Left ventricle myocardium inferior (tissue), 1 donor: ENCODE measurements around the gene NHERF1. TPM values are rescaled to one million over a fixed set of nuclear protein-coding genes. Genes with fewer than 3 reads are reported as not detected.

Experiments used
- DNase-seq: peaks from one replicate; pipeline ENCODE4 v3.0.0-alpha.2; 2020
- H3K27ac ChIP-seq: fragments of 200-600 bp; replicated peaks from 2 replicates; pipeline ENCODE4 v1.8.0; 2021
- H3K27me3 ChIP-seq: fragments of 200-600 bp; 2 replicates; pipeline ENCODE4 v1.8.0; 2021; ENCODE audit warnings: low read depth
- H3K36me3 ChIP-seq: fragments of 200-600 bp; 2 replicates; pipeline ENCODE4 v1.8.0; 2021
- H3K4me1 ChIP-seq: fragments of 200-600 bp; 2 replicates; pipeline ENCODE4 v1.8.0; 2021
- H3K4me3 ChIP-seq: fragments of 200-600 bp; 2 replicates; pipeline ENCODE4 v1.8.0; 2021; ENCODE audit warnings: mild to moderate bottlenecking, moderate library complexity
- H3K9me3 ChIP-seq: fragments of 200-600 bp; replicated peaks from 2 replicates; pipeline ENCODE4 v1.8.0; 2021
- CTCF ChIP-seq: fragments of 200-600 bp; IDR thresholded peaks from 2 replicates; pipeline ENCODE4 v1.8.0; 2021; ENCODE audit warnings: antibody characterized with exemption, mild to moderate bottlenecking, borderline replicate concordance
- intact Hi-C: fragments of 100-400 bp; cut with micrococcal nuclease; formaldehyde crosslinking; loops from one replicate; pipeline ENCODE4 v1.11.0; 2022
- total RNA-seq: library from RNA; stranded (reverse); fragmentation: NEBNext Ultra II Directional; extraction: Animal tissue kit (Norgen Biotek cat#: 25700); gene quantifications from one replicate; pipeline ENCODE4 v1.2.1, GENCODE V29; 2021
- donor health status: DM: no; HTN: yes; CAD: no; lungs with severe emphysema.

Gene NHERF1
- total RNA-seq, 1 donor from 2014 or later, result 11.3 TPM

- no peak for TF ChIP-seq CTCF
- Histone ChIP-seq H3K27ac (no peak overlapping the region), H3K4me3 (no peak overlapping the region), H3K9me3 (no peaks in the 10 kb centered on the region), H3K27me3 (no peaks in the 10 kb centered on the region), H3K4me1 (peaks cover 8% of the 10 kb centered on the region), H3K36me3 (peaks cover 22% of the 10 kb centered on the region)
- intact Hi-C loops, result loop anchor here (5.0 kb wide), 2 partner anchors 46 to 81 kb away; no protein-coding TSS in a partner anchor
- no peak for DNase-seq
These were observed 38.1 kb downstream of the NHERF1 start for GRCh38 chr17:74786431-74787055.

GRCh38 chr17:74790161-74791058 is 42.0 kb downstream of the NHERF1 start:
- intact Hi-C loops, result no loop called here
- H3K9me3 ChIP-seq, result no peaks in the 10 kb centered on the region
- no peak overlapping the region for H3K27ac ChIP-seq
- no peak for TF ChIP-seq CTCF
- peaks cover 47% of the 10 kb centered on the region for H3K36me3 ChIP-seq
- no peaks in the 10 kb centered on the region for H3K27me3 ChIP-seq
- no peak overlapping the region for H3K4me3 ChIP-seq
- H3K4me1 ChIP-seq, result peaks cover 8% of the 10 kb centered on the region
- DNase-seq, result no peak

GRCh38 chr17:74792586-74793105 is 44.2 kb downstream of the NHERF1 start:
- TF ChIP-seq CTCF, result no peak
- no peak for DNase-seq
- intact Hi-C loops, result no loop called here
- Histone ChIP-seq H3K9me3 (no peaks in the 10 kb centered on the region), H3K4me1 (peaks cover 14% of the 10 kb centered on the region), H3K27me3 (no peaks in the 10 kb centered on the region), H3K4me3 (no peak overlapping the region), H3K36me3 (peaks cover 66% of the 10 kb centered on the region), H3K27ac (no peak overlapping the region)

GRCh38 chr17:74795327-74796020 is 47.0 kb downstream of the NHERF1 start:
- Histone ChIP-seq H3K27ac (no peak overlapping the region), H3K4me1 (peaks cover 14% of the 10 kb centered on the region), H3K9me3 (no peaks in the 10 kb centered on the region), H3K27me3 (no peaks in the 10 kb centered on the region), H3K4me3 (no peak overlapping the region), H3K36me3 (peaks cover 75% of the 10 kb centered on the region)
- no peak for DNase-seq
- no peak for TF ChIP-seq CTCF
- intact Hi-C loops, result loop anchor here (5.0 kb wide), 1 partner anchor 67 kb away; no protein-coding TSS in a partner anchor

GRCh38 chr17:74796211-74796610 is 47.8 kb downstream of the NHERF1 start:
- intact Hi-C loops, result loop anchor here (5.0 kb wide), 1 partner anchor 66 kb away; no protein-coding TSS in a partner anchor
- peaks cover 13% of the 10 kb centered on the region for H3K4me1 ChIP-seq
- no peak overlapping the region for H3K27ac ChIP-seq
- no peaks in the 10 kb centered on the region for H3K9me3 ChIP-seq
- H3K4me3 ChIP-seq, result no peak overlapping the region
- no peaks in the 10 kb centered on the region for H3K27me3 ChIP-seq
- no peak for TF ChIP-seq CTCF
- H3K36me3 ChIP-seq, result peaks cover 82% of the 10 kb centered on the region
- no peak for DNase-seq
